SH-SY5Y (cell line): ENCODE results near the gene CNOT2.

Experiments
- GATA2 ChIP-seq: IDR thresholded peaks from 2 replicates; pipeline ENCODE4 v1.6.1; 2011; ENCODE audit warnings: mild to moderate bottlenecking, low read depth, low read length
- GATA3 ChIP-seq: IDR thresholded peaks from 2 replicates; pipeline ENCODE4 v1.6.1; 2011; ENCODE audit warnings: low read depth, mild to moderate bottlenecking, low read length, moderate library complexity

DNA sequence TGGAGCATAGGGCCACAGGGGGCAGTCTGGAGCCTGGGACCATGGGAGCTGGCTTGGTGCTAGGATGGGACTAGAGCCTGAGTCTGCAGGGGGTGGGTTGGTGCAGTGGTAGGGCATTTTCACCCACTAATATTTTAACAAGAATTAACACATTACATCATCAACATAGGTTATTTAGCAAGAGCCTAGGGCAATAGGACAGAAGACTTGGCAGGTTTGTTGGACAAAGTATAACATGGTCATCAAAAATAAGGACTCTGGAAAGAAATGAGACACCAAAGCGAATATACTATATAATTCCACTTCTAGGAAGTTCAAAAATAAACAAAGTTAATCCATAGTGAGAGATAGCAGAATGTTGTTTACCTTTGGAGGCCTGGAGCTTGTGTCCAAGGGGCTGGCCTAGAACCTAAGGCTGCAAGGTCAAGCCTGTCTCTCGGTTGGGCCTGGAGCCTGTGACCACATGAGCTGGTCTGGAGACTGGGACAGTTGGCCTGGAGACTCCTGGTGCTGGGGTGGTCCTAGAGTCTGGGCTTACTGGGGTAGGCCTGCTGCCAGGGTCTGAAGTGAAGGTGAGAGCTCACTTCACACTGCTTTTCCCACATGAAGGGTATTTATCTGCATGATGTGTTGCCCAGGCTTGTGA lies 28.1 kb upstream of the CNOT2 start:
- TF ChIP-seq GATA3 (no peak), GATA2 (no peak)
